Cardiac muscle cell (in vitro differentiated cells and primary cell): Measurements from ENCODE around the gene GFOD2. TPM values are rescaled to one million over a fixed set of nuclear protein-coding genes. Genes with fewer than 3 reads are reported as not detected.

Experiments used
- DNase-seq, 2 donors: peaks; one replicate each; pipeline versions ENCODE4 v3.0.0 to v3.0.0-alpha.2; 2010 to 2017; ENCODE audit warnings: low read depth in 1 of 2, low spot score in 1 of 2
- H3K27ac ChIP-seq: fragments of 200-600 bp; sonication (generic); 2 replicates; pipeline ENCODE4 v1.5.1; 2016
- H3K27me3 ChIP-seq: fragments of 200-600 bp; sonication (generic); 2 replicates; pipeline ENCODE4 v1.6.0; 2016; ENCODE audit warnings: control low read depth
- H3K36me3 ChIP-seq: fragments of 200-600 bp; sonication (generic); 2 replicates; pipeline ENCODE4 v1.5.1; 2016; ENCODE audit warnings: control low read depth
- H3K4me1 ChIP-seq: fragments of 200-600 bp; sonication (generic); 2 replicates; pipeline ENCODE4 v1.8.1; 2017; ENCODE audit warnings: low read depth, mild to moderate bottlenecking, mixed run types
- H3K4me3 ChIP-seq: fragments of 200-600 bp; sonication (generic); 2 replicates; pipeline ENCODE4 v1.5.1; 2016; ENCODE audit warnings: mild to moderate bottlenecking
- H3K9me3 ChIP-seq: fragments of 200-600 bp; sonication (generic); 2 replicates; pipeline ENCODE4 v1.5.1; 2017; ENCODE audit warnings: low read depth, mild to moderate bottlenecking, control low read depth
- CTCF ChIP-seq: IDR thresholded peaks from 2 replicates; pipeline ENCODE4 v1.5.1; 2012; ENCODE audit warnings: low read depth, mild to moderate bottlenecking, low read length
- polyA plus RNA-seq: library from polyadenylated mRNA; unstranded; fragments of >200 nt; fragmentation: Nextera tagmentation; extraction: Ambion mirVana; gene quantifications from 2 replicates; pipeline ENCODE4 v1.2.1, GENCODE V29; 2016
- total RNA-seq: library from RNA; depleted of rRNA; stranded (reverse); fragments of >200 nt; gene quantifications from 2 replicates; pipeline ENCODE4 v1.2.3, GENCODE V29; 2016

The GFOD2 gene
- total and polyA plus RNA-seq, 2 experiments from 2014 or later, result 5.6 to 5.9 TPM

GRCh38 chr16:67674851-67675578, 44.1 kb downstream of the GFOD2 start:
- H3K27me3 ChIP-seq, result peaks cover 87% of the 10 kb centered on the region
- no peak overlapping the region for H3K4me3 ChIP-seq
- DNase-seq, result no peak
- no peak overlapping the region for H3K27ac ChIP-seq
- H3K9me3 ChIP-seq, result no peaks in the 10 kb centered on the region
- H3K4me1 ChIP-seq, result no peaks in the 10 kb centered on the region
- no peak for TF ChIP-seq CTCF
- no peaks in the 10 kb centered on the region for H3K36me3 ChIP-seq

GRCh38 chr16:67673712-67674580, 45.2 kb downstream of the GFOD2 start:
- Histone ChIP-seq H3K27ac (no peak overlapping the region), H3K27me3 (peaks cover 89% of the 10 kb centered on the region), H3K4me3 (no peak overlapping the region), H3K36me3 (no peaks in the 10 kb centered on the region), H3K9me3 (no peaks in the 10 kb centered on the region), H3K4me1 (no peaks in the 10 kb centered on the region)
- TF ChIP-seq CTCF, result no peak
- peak in 1 of 2 donors; percentile 80 for DNase-seq

DNA sequence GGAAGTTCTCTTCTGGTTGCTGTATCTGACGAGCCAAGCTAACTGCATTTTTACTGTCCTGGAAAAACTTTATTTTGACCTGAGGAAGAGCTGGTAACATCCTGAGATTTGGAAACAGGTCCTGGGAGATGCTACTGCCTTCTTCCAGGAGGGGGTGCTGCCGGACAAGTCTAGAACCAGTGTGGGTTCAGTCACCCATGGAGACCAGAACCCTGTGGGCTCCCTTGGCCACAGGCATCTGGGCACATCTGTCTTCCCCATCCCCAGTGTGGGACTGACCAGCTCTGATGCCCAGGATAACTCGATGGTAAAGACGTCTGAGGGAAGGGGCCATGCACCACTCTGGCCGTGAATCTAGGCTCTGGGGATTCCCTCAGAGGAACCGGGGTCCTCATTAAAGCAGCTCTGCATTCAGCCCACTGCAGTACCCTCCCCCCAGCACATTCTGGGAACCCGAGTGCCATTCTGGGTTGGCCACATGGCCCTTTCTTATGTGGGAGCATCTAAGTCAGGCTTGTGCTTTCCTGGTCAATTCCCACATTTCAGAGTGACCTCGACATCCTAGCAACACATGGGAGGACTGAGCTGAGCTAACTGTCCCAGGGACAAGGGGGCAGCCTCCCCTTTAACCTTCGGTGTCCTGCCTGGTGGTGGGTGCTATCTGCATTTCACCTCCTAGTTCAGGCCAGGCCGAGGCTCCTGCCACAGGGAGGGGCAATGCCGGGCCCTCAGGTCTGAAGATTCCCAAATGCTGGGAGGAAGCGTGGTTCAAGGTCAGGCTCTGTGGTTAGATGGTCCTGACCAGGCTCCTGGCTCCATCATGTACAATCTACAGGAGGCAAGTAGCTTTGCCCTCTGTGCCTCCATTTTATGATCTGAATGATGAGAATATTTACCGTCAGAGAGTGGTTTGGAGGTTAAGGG, 46.1 kb downstream of the GFOD2 start:
- Histone ChIP-seq H3K27ac (no peak overlapping the region), H3K4me1 (no peaks in the 10 kb centered on the region), H3K9me3 (no peaks in the 10 kb centered on the region), H3K4me3 (no peak overlapping the region), H3K36me3 (no peaks in the 10 kb centered on the region), H3K27me3 (peaks cover 83% of the 10 kb centered on the region)
- DNase-seq, result peak; percentile 68 to 84
- TF ChIP-seq CTCF, result peak; percentile 87

DNA sequence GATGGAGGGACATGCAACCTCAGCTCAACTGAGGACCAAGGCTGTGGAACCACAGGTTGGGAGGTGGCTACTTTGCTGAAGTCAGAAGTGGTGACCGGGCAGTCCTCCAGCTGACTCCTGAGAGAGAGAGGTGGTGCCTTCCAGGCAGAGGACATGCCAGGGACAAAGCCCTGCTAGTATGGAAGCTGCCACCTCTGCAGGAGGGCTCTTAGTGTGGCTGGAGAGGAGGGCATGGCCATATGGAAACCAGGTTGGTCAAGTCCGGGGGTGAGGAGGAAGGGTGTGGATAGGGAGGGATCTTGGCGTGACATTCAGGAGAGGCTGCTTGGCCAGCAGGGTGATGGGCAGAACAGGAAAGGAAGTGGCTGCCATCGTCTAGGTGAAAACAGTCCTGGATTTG, 46.8 kb downstream of the GFOD2 start:
- no peaks in the 10 kb centered on the region for H3K36me3 ChIP-seq
- no peak overlapping the region for H3K27ac ChIP-seq
- no peak for TF ChIP-seq CTCF
- no peaks in the 10 kb centered on the region for H3K4me1 ChIP-seq
- no peaks in the 10 kb centered on the region for H3K9me3 ChIP-seq
- H3K4me3 ChIP-seq, result no peak overlapping the region
- DNase-seq, result no peak
- H3K27me3 ChIP-seq, result peaks cover 76% of the 10 kb centered on the region

- TF ChIP-seq CTCF, result no peak
- H3K4me3 ChIP-seq, result no peak overlapping the region
- H3K27ac ChIP-seq, result no peak overlapping the region
- no peaks in the 10 kb centered on the region for H3K9me3 ChIP-seq
- no peaks in the 10 kb centered on the region for H3K36me3 ChIP-seq
- H3K4me1 ChIP-seq, result no peaks in the 10 kb centered on the region
- no peak for DNase-seq
- peaks cover 50% of the 10 kb centered on the region for H3K27me3 ChIP-seq
Measured at GRCh38 chr16:67669499-67670101, 49.5 kb downstream of the GFOD2 start.
